Dendritic cell treated with granulocyte-macrophage colony-stimulating factor and Interleukin-4, amounts not matched to agents 40 ng/mL and 50 ng/mL, for 4 days (primary cell): ENCODE results near the gene CMYA5.

Experiments
- H3K27ac Mint-ChIP-seq: one replicate; pipeline ENCODE4 v1.8.0; 2022; ENCODE audit warnings: mild to moderate bottlenecking, mixed read lengths
- H3K27me3 Mint-ChIP-seq: one replicate; pipeline ENCODE4 v1.8.0; 2022; ENCODE audit warnings: mild to moderate bottlenecking, mixed read lengths
- H3K36me3 Mint-ChIP-seq: one replicate; pipeline ENCODE4 v1.8.0; 2022; ENCODE audit warnings: low read depth, mixed read lengths
- H3K4me1 Mint-ChIP-seq: one replicate; pipeline ENCODE4 v1.8.0; 2022; ENCODE audit warnings: low read depth, mixed read lengths
- H3K4me3 Mint-ChIP-seq: one replicate; pipeline ENCODE4 v1.8.0; 2022; ENCODE audit warnings: mild to moderate bottlenecking, moderate library complexity, mixed read lengths
- H3K9me3 Mint-ChIP-seq: one replicate; pipeline ENCODE4 v1.8.0; 2022; ENCODE audit warnings: mixed read lengths
- intact Hi-C: fragments of 100-400 bp; cut with micrococcal nuclease; formaldehyde crosslinking; loops from one replicate; pipeline ENCODE4 v1.15.0; 2022

Gene CMYA5

GRCh38 chr5:79847561-79847960, 157.9 kb downstream of the CMYA5 start:
- H3K4me3 Mint-ChIP-seq, result no peak overlapping the region
- H3K27me3 Mint-ChIP-seq, result peaks cover 3% of the 10 kb centered on the region
- H3K4me1 Mint-ChIP-seq, result no peaks in the 10 kb centered on the region
- intact Hi-C loops, result no loop called here
- H3K27ac Mint-ChIP-seq, result no peak overlapping the region
- no peaks in the 10 kb centered on the region for H3K9me3 Mint-ChIP-seq
- no peaks in the 10 kb centered on the region for H3K36me3 Mint-ChIP-seq

DNA sequence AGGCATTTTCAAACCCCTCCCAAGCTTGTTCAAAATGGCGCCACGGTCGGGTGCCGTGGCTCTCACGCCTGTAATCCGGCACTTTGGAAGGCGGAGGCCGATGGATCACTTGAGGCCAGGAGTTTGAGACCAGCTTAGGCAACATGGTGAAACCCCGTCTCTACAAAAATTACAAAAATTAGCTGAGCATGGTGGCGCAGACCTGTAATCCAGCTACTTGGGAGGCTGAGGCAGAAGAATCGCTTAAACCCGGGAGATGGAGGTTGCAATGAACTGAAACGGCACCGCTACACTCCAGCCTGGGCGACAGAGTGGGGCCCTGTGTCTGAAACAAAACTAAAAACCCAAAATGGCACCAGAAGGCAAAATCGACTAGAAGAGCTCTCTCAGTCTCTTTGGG, 159.4 kb downstream of the CMYA5 start:
- no peaks in the 10 kb centered on the region for H3K9me3 Mint-ChIP-seq
- no peak overlapping the region for H3K4me3 Mint-ChIP-seq
- H3K27me3 Mint-ChIP-seq, result peaks cover 3% of the 10 kb centered on the region
- H3K27ac Mint-ChIP-seq, result no peak overlapping the region
- H3K4me1 Mint-ChIP-seq, result no peaks in the 10 kb centered on the region
- intact Hi-C loops, result no loop called here
- H3K36me3 Mint-ChIP-seq, result no peaks in the 10 kb centered on the region
